H9 (cell line): Measurements from ENCODE around the gene EDEM2. TPM values are rescaled to one million over a fixed set of nuclear protein-coding genes. Genes with fewer than 3 reads are reported as not detected.

Source experiments
- DNase-seq: peaks from one replicate; pipeline ENCODE4 v3.0.0-alpha.2; 2017
- H2AFZ ChIP-seq: one replicate; pipeline ENCODE4 v1.6.1; 2013; ENCODE audit warnings: mild to moderate bottlenecking, low read length, control low read depth, moderate library complexity
- H2AK5ac ChIP-seq: 2 replicates; pipeline ENCODE4 v1.6.1; 2013; ENCODE audit warnings: low read length, control low read depth, mixed read lengths; ENCODE audit not compliant: insufficient read length
- H2BK120ac ChIP-seq: one replicate; pipeline ENCODE4 v1.6.1; 2013; ENCODE audit warnings: low read depth, mild to moderate bottlenecking, low read length, control low read depth, inconsistent platforms; ENCODE audit not compliant: poor library complexity, severe bottlenecking
- H2BK12ac ChIP-seq: 2 replicates; pipeline ENCODE4 v1.6.1; 2013; ENCODE audit warnings: low read length, control low read depth, mixed read lengths, low read depth; ENCODE audit not compliant: insufficient read length
- H2BK15ac ChIP-seq: 2 replicates; pipeline ENCODE4 v1.6.1; 2013; ENCODE audit warnings: low read depth, low read length, control low read depth
- H2BK20ac ChIP-seq: one replicate; pipeline ENCODE4 v1.6.1; 2013; ENCODE audit warnings: low read depth, mild to moderate bottlenecking, low read length, control low read depth, inconsistent platforms; ENCODE audit not compliant: poor library complexity, severe bottlenecking
- H2BK5ac ChIP-seq: 2 replicates; pipeline ENCODE4 v1.6.1; 2013; ENCODE audit warnings: low read length, control low read depth, mixed read lengths; ENCODE audit not compliant: insufficient read length
- H3K14ac ChIP-seq: 2 replicates; pipeline ENCODE4 v1.6.1; 2013; ENCODE audit warnings: low read length, control low read depth; ENCODE audit not compliant: insufficient read depth
- H3K18ac ChIP-seq: 2 replicates; pipeline ENCODE4 v1.6.1; 2013; ENCODE audit warnings: low read depth, mild to moderate bottlenecking, mixed read lengths, low read length, control low read depth; ENCODE audit not compliant: insufficient read length
- H3K23ac ChIP-seq: 2 replicates; pipeline ENCODE4 v1.6.1; 2013; ENCODE audit warnings: low read length, control low read depth, mixed read lengths, low read depth; ENCODE audit not compliant: insufficient read length
- H3K23me2 ChIP-seq: 2 replicates; pipeline ENCODE4 v1.6.1; 2013; ENCODE audit warnings: low read depth, mild to moderate bottlenecking, mixed read lengths, low read length, control low read depth; ENCODE audit not compliant: insufficient read length, poor library complexity, severe bottlenecking
- H3K27ac ChIP-seq: 2 replicates; pipeline ENCODE4 v1.5.1; 2013; ENCODE audit warnings: low read length, control low read depth, mixed read lengths, low read depth; ENCODE audit not compliant: insufficient read length
- H3K27me3 ChIP-seq: 2 replicates; pipeline ENCODE4 v1.6.1; 2013; ENCODE audit warnings: low read length, control low read depth, inconsistent platforms; ENCODE audit not compliant: insufficient read depth
- H3K4ac ChIP-seq: 2 replicates; pipeline ENCODE4 v1.6.1; 2013; ENCODE audit warnings: low read depth, mild to moderate bottlenecking, control low read depth, inconsistent platforms, low read length, moderate library complexity
- H3K4me1 ChIP-seq: 2 replicates; pipeline ENCODE4 v1.6.1; 2013; ENCODE audit warnings: low read length, control low read depth, inconsistent platforms; ENCODE audit not compliant: insufficient read depth
- H3K4me2 ChIP-seq: 2 replicates; pipeline ENCODE4 v1.6.1; 2013; ENCODE audit warnings: low read length, control low read depth, mixed read lengths; ENCODE audit not compliant: insufficient read length, insufficient read depth
- H3K56ac ChIP-seq: 2 replicates; pipeline ENCODE4 v1.6.1; 2013; ENCODE audit warnings: low read depth, mild to moderate bottlenecking, mixed read lengths, low read length, control low read depth; ENCODE audit not compliant: insufficient read length
- H3K79me1 ChIP-seq: 2 replicates; pipeline ENCODE4 v1.6.1; 2013; ENCODE audit warnings: low read depth, mild to moderate bottlenecking, moderate library complexity, low read length, control low read depth, inconsistent platforms; ENCODE audit not compliant: insufficient read depth, poor library complexity, severe bottlenecking
- H3K79me2 ChIP-seq: 2 replicates; pipeline ENCODE4 v1.6.1; 2013; ENCODE audit warnings: low read length, control low read depth, inconsistent platforms; ENCODE audit not compliant: insufficient read depth
- H3K9ac ChIP-seq: 2 replicates; pipeline ENCODE4 v1.6.1; 2013; ENCODE audit warnings: low read length, control low read depth, mixed read lengths; ENCODE audit not compliant: insufficient read length; ENCODE audit errors: extremely low read depth
- H3K9me3 ChIP-seq: one replicate; pipeline ENCODE4 v1.6.1; 2013; ENCODE audit warnings: low read depth, low read length, inconsistent platforms; ENCODE audit not compliant: control insufficient read depth
- H3T11ph ChIP-seq: one replicate; pipeline ENCODE4 v1.6.1; 2013; ENCODE audit warnings: mild to moderate bottlenecking, low read length, control low read depth, inconsistent platforms
- H4K20me1 ChIP-seq: one replicate; pipeline ENCODE4 v1.6.1; 2013; ENCODE audit not compliant: control insufficient read depth, insufficient read length, insufficient read depth
- H4K5ac ChIP-seq: 2 replicates; pipeline ENCODE4 v1.6.1; 2013; ENCODE audit warnings: low read depth, mild to moderate bottlenecking, mixed read lengths, low read length, control low read depth; ENCODE audit not compliant: insufficient read length
- H4K8ac ChIP-seq: replicated peaks from 2 replicates; pipeline ENCODE4 v1.6.1; 2013; ENCODE audit warnings: low read length, control low read depth, mixed read lengths, low read depth; ENCODE audit not compliant: insufficient read length
- H4K91ac ChIP-seq: 2 replicates; pipeline ENCODE4 v1.6.1; 2013; ENCODE audit warnings: low read depth, mild to moderate bottlenecking, moderate library complexity, mixed read lengths, low read length, control low read depth; ENCODE audit not compliant: insufficient read length
- H3K27ac Mint-ChIP-seq, 3 experiments: 2 replicates in 2 of 3; 3 replicates in 1 of 3; pipeline ENCODE4 v1.8.0; 2020 to 2021; ENCODE audit warnings: mixed read lengths in 3 of 3, mild to moderate bottlenecking in 1 of 3, moderate library complexity in 1 of 3
- H3K27me3 Mint-ChIP-seq: 2 replicates; pipeline ENCODE4 v1.8.0; 2021; ENCODE audit warnings: low read depth, mild to moderate bottlenecking, moderate library complexity, mixed read lengths
- H3K36me3 Mint-ChIP-seq, 3 experiments: 2 replicates in 2 of 3; 3 replicates in 1 of 3; pipeline ENCODE4 v1.8.0; 2020 to 2021; ENCODE audit warnings: low read depth in 3 of 3, mixed read lengths in 3 of 3; ENCODE audit not compliant: insufficient read depth in 1 of 3
- H3K4me1 Mint-ChIP-seq, 2 experiments: 2 replicates each; pipeline ENCODE4 v1.8.0; 2020; ENCODE audit warnings: mixed read lengths in 2 of 2
- H3K4me3 Mint-ChIP-seq, 2 experiments: 2 replicates in 1 of 2; 3 replicates in 1 of 2; pipeline ENCODE4 v1.8.0; 2020 to 2021; ENCODE audit warnings: mild to moderate bottlenecking in 2 of 2, mixed read lengths in 2 of 2, moderate library complexity in 1 of 2
- H3K9me3 Mint-ChIP-seq, 2 experiments: 2 replicates in 1 of 2; 3 replicates in 1 of 2; pipeline ENCODE4 v1.8.0; 2020; ENCODE audit warnings: mild to moderate bottlenecking in 2 of 2, mixed read lengths in 2 of 2, moderate library complexity in 1 of 2
- CTCF ChIP-seq: fragments of 200-600 bp; sonication (generic); conservative IDR thresholded peaks from 3 replicates; pipeline ENCODE4 v1.8.0; 2021; ENCODE audit warnings: antibody characterized with exemption, mild to moderate bottlenecking
- WGBS: extraction: QIAGEN DNeasy Blood & Tissue Kit; methylation state at CpG from one replicate; pipeline ENCODE4 v1.1.7; 2013; ENCODE audit warnings: missing lambda C conversion rate, low lambda C conversion rate, mixed read lengths; ENCODE audit not compliant: insufficient read length; ENCODE audit errors: extremely low coverage; 5-methylcytosine and 5-hydroxymethylcytosine counted together
- total RNA-seq: library from RNA; stranded (reverse); gene quantifications from 2 replicates; pipeline ENCODE4 v1.2.1, GENCODE V29; 2021

Gene EDEM2
- total RNA-seq, 1 experiment from 2014 or later = 27.8 TPM

- H3K4me3 Mint-ChIP-seq = no peak overlapping the region
- H3K14ac ChIP-seq = no peak overlapping the region
- H3K4me2 ChIP-seq = no peak overlapping the region
- H3K4ac ChIP-seq = no peak overlapping the region
- no peak for DNase-seq
- H3K56ac ChIP-seq = no peak overlapping the region
- no peak overlapping the region for H3T11ph ChIP-seq
- no peak overlapping the region for H2BK20ac ChIP-seq
- no peak overlapping the region for H3K18ac ChIP-seq
- no peak for TF ChIP-seq CTCF
- H3K27me3 Mint-ChIP-seq = no peaks in the 10 kb centered on the region
- no peak overlapping the region for H4K5ac ChIP-seq
- no peak overlapping the region for H2BK12ac ChIP-seq
- H4K20me1 ChIP-seq = peaks cover 3% of the 10 kb centered on the region
- H3K9ac ChIP-seq = no peak overlapping the region
- H3K27me3 ChIP-seq = no peaks in the 10 kb centered on the region
- H4K91ac ChIP-seq = no peak overlapping the region
- WGBS = no CpG with 5 or more reads among the region's 5 CpGs
- H4K8ac ChIP-seq = no peak overlapping the region
- no peak overlapping the region for H2AFZ ChIP-seq
- no peak overlapping the region for H2BK5ac ChIP-seq
- no peaks in the 10 kb centered on the region for H3K23me2 ChIP-seq
- no peaks in the 10 kb centered on the region for H3K4me1 Mint-ChIP-seq
- H3K9me3 Mint-ChIP-seq = peaks cover 37 to 39% of the 10 kb centered on the region in 2 experiments
- no peak overlapping the region for H2BK15ac ChIP-seq
- peaks cover 7% of the 10 kb centered on the region for H3K9me3 ChIP-seq
- H3K79me2 ChIP-seq = peaks cover 5% of the 10 kb centered on the region; the same call in 1 of the 2 replicates
- H3K79me1 ChIP-seq = peaks cover 4% of the 10 kb centered on the region
- H3K27ac Mint-ChIP-seq = no peak overlapping the region
- peaks cover 50 to 64% (median 57%) of the 10 kb centered on the region in 3 experiments for H3K36me3 Mint-ChIP-seq
- H2BK120ac ChIP-seq = no peak overlapping the region
- no peak overlapping the region for H3K27ac ChIP-seq
- H3K23ac ChIP-seq = no peak overlapping the region
- no peak overlapping the region for H2AK5ac ChIP-seq
- no peaks in the 10 kb centered on the region for H3K4me1 ChIP-seq
Observed at GRCh38 chr20:35077872-35078271, 69.3 kb downstream of the EDEM2 start.
